CD4-positive, alpha-beta T cell treated with Interleukin-10 for 1 hour (primary cell): ENCODE data around the gene TNFRSF9.
"Not testable (repeated sequence)": the region's sequence is repeated elsewhere in the genome, so short reads cannot be mapped to it uniquely, and the experiment has no call there.

Source experiments
- DNase-seq: peaks from one replicate; pipeline ENCODE4 v3.0.0-alpha.2; 2020

Gene TNFRSF9

GRCh38 chr1:7940745-7941436 lies at the start of gene TNFRSF9:
TNFRSF9 (minus strand) TSS chr1:7940839; CDS start chr1:7939994, 845 bp downstream.
- peak; percentile 70 for DNase-seq

- no peak for DNase-seq
Observed at GRCh38 chr1:7989762-7990428, 49.3 kb upstream of the TNFRSF9 start.

GRCh38 chr1:7988576-7988975 lies 47.9 kb upstream of the TNFRSF9 start:
- no peak for DNase-seq

- no peak for DNase-seq
Observed at GRCh38 chr1:7987528-7987927, 46.9 kb upstream of the TNFRSF9 start.

- no peak for DNase-seq
Observed at GRCh38 chr1:7985851-7986612, 45.4 kb upstream of the TNFRSF9 start.

GRCh38 chr1:7984811-7985210 lies 44.2 kb upstream of the TNFRSF9 start:
- DNase-seq, result no peak

- DNase-seq, result no peak
Observed at GRCh38 chr1:7983086-7983778, 42.6 kb upstream of the TNFRSF9 start.

GRCh38 chr1:7980984-7981383 lies 40.3 kb upstream of the TNFRSF9 start:
- DNase-seq, result no peak

GRCh38 chr1:7975212-7975865 lies 34.7 kb upstream of the TNFRSF9 start:
- DNase-seq, result peak; percentile 39

GRCh38 chr1:7973086-7973485 lies 32.4 kb upstream of the TNFRSF9 start:
- no peak for DNase-seq

- no peak for DNase-seq
Observed at GRCh38 chr1:7972285-7972684, 31.6 kb upstream of the TNFRSF9 start.

- no peak for DNase-seq
Observed at GRCh38 chr1:7971024-7971423, 30.4 kb upstream of the TNFRSF9 start.

- no peak for DNase-seq
Observed at GRCh38 chr1:7970246-7970645, 29.6 kb upstream of the TNFRSF9 start.

- DNase-seq, result no peak
Observed at GRCh38 chr1:7967651-7968050, 27.0 kb upstream of the TNFRSF9 start.

GRCh38 chr1:7967196-7967595 lies 26.6 kb upstream of the TNFRSF9 start:
- no peak for DNase-seq

- DNase-seq, result no peak
Observed at GRCh38 chr1:7964476-7964875, 23.8 kb upstream of the TNFRSF9 start.

- not testable (repeated sequence) for DNase-seq
Observed at GRCh38 chr1:7963841-7964240, 23.2 kb upstream of the TNFRSF9 start.

- not testable (repeated sequence) for DNase-seq
Observed at GRCh38 chr1:7963378-7963730, 22.7 kb upstream of the TNFRSF9 start.

- DNase-seq, result no peak
Observed at GRCh38 chr1:7962636-7963377, 22.2 kb upstream of the TNFRSF9 start.

- DNase-seq, result peak; percentile 69
Observed at GRCh38 chr1:7962014-7962335, 21.3 kb upstream of the TNFRSF9 start.

GRCh38 chr1:7961216-7962013 lies 20.8 kb upstream of the TNFRSF9 start, which contains the start of gene PARK7:
PARK7 (plus strand) TSS chr1:7961711; CDS start chr1:7962786, 1,075 bp downstream.
- peak; percentile 100 for DNase-seq
